NCI-H510A treated with DMSO at 0.1 percent for 48 hours (cell line): ENCODE data around the gene AP1B1.
"Not testable (repeated sequence)": the region's sequence is repeated elsewhere in the genome, so short reads cannot be mapped to it uniquely, and the experiment has no call there.

Source experiments
- DNase-seq: peaks from one replicate; lab custom pipeline; 2025; lab: John Stamatoyannopoulos, UW

The AP1B1 gene

DNA sequence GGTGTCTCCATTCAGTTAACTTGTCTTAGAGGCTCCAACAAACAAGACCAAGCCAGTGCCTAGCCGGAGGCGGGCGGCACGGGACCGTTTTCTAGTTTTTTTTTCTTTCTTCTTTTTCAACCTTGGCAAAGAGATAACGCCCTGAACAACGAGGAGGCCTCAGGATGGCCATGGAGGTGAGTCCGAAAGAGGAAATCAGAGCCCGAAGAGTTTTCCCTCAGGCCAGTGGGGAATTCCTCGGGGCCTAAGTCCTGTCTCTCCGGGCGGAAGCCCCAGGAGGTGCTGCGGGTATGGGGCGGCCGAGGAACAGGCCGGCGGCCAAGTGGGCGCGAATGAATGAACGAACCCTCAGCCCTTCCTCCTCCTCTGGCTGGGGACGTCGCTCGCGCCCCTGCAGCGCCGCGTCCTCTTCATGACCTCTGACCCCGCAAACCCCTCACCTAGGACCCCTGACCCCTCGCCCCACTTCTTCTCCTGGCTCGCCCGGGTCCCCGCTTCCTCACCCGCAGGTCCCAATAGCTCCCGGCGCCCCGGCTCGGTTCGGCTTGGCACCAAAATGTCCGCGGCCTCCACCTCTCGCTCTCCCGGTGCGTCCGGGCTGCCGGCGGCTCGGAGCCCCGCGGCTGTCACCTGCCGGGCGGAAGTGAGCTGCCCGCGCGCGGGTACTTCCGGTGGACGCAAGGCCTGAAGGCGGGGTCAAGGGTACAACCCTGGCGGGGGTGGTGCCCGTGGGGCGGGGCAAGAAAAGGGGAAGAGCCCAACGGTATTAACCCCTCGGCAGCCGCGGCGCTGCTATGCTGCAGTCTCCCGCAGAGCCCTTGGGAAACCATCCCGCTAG is at the start of gene AP1B1:
AP1B1 (minus strand) TSS at position 650 of the 838 bp plus-strand sequence. CDS start 21,327 bp downstream, outside the sequence.
- peak; percentile 85 for DNase-seq

DNA sequence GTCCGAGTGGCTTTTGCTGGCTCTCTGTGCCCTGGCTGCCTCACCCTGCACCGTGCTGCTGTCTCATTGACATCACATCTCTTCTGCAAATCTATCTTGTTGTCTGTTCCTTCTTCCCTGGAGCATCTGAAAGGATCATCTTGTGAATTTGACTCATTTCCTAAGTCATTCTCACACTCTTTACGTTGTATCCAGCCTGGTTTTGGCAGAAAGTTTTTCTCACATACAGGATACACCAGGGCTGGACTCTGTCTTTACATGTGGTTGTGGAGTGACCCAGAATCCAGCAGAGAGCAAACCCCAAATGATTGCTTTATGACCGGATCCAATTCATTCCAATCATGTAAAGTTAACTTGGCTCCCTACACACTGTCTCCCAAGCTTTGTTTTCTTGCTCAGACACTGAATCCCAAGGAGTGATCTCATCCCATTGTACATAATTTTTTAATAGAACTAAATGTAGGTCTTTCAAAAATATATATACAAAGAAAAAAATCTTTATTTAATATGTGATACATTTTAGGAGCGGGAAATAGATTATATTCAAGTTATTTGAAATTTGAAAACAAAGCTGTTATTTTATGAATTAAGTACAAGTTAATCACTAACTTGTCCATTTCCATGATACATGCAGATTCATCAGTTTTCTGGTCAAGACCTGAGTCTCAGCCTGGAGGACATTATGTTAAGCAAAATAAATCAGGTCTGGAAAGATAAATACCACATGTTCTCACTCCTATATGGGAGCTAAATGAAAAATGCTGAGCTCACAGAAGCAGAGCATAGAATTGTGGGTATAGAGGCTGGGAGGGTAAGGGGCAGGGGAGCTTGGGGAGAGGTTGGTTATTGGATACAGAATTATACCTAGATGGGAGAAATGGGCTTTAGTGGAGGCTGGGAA is 47.1 kb upstream of the AP1B1 start:
- DNase-seq: no peak

DNA sequence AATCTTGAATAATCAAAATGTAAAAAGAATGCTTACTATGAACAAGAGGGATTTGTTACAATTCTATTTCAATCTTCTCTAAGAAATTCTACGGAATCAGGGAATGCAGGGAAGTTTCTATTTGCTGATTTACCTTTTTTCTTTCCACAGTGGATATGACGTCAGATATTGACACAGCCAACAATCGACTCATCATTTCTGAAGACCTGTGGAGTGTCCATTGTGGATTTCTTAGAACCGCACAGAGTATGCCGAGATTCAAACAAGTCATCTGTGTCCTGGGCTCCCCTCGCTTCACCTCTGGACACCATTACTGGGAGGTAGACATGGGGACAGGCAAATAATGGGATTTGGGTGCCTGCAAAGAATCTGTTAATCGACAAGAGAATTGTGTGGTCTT is 45.9 kb upstream of the AP1B1 start:
- no peak for DNase-seq

GRCh38 chr22:29433856-29434255 is 45.5 kb upstream of the AP1B1 start:
- DNase-seq: no peak

DNA sequence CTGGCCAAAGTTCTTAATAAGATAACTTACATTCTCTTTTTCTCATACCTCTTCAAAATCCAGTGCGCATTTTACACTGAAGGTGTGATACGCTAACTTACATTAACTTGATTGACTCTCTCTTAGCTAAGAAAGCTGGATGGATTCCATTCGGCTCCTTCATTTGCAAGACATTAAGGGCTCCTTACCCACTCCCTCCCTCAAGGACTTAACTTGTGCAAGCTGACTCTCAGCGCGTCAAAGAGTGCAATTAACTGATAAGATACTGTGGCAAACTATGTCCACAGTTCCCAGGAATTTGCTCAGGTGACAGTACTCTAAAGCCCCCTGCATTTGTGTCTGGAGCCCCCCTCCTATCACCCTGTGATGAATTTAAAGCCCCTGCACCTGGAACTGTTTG is 43.6 kb upstream of the AP1B1 start:
- DNase-seq: no peak

DNA sequence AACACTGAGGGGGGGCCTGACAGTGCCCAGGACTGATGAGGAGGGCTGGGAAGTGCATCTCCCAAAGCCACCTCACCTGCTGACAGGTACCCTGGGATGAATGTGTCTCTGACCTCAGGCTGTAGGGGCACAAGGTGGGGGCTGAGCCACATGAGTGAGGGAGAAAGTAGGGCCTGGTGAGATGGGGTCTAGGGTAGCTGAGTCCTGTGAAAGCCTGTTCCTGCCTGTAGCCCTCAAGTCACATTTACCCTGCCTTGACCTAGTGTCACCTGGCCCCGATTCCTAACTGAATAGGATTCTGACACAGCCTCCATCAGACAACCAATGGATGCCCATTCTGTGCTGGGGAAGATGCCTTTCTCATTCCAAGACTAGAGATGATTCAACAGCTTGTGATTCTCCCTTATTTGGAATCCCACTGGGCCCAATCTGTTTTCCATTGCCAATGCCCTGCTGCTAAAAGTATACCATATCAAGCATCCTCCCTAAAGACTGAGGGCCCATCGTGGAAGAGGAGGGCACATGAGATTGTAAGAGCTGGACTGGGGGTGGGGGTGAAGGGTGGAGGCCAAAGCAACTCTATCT is 38.9 kb upstream of the AP1B1 start:
- DNase-seq: no peak

DNA sequence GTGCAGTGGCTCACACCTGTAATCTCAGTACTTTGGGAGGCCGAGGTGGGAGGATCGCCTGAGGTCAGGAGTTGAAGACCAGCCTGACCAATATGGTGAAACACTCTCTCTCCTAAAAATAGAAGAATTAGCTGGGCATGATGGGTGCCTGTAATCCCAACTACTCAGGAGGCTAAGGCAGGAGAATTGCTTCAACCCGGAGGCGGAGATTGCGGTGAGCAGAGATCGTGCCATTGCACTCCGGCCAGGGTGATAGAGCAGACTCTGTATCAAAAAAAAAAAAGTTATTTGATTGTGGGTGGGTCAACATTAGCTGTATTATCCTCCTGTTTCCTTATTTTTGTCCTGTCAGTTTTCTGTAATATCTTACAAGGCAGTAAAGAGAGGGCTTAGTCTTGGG is 38.1 kb upstream of the AP1B1 start:
- no peak for DNase-seq

DNA sequence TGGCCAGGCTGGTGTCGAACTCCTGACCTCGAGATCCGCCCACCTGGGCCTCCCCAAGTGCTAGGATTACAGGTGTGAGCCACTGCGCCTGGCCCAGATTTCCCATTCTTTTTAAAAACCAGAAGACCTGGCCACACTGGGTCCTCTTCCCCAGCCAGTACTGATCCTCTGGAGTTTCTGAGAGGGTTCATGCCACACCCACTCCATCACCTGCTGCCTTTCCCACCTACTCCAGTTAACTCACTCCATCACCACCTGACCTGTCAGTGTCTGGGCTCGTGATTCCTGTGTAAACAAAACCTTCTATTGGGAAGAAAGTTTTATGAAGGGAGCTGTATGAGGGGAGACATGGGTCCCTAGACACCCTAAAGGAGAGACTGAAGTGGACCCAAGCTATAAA is 30.3 kb upstream of the AP1B1 start:
- DNase-seq: peak; percentile 29

DNA sequence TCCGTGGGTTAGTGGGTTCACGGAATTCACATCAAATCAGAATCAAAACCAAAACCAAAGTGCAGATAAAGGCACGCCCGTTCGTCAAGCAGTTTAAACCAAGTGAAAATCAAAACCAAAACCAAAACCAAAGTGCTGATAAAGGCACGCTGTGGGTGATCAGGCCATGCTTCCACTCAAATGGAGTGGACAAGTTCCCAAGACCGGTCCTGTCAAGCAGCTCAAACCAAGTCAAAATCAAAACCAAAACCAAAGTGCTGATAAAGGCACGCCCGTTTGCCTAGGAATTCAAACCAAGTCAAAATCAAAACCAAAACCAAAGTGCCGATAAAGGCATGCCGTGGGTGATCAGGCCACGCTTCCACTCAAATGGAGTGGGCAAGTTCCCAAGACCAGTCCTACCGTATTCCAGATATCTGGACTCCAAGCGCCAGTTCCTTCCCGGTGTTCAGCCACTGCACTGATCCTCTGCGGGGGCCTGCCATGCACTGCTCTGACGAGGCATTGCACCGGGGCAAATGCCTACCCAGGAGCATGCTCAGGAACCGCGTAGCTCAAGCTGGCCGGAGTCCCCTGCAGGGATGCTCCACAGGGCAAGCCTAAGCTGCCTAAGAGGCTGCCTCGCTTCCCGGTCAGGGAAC is 26.7 kb upstream of the AP1B1 start:
- not testable (repeated sequence) for DNase-seq

DNA sequence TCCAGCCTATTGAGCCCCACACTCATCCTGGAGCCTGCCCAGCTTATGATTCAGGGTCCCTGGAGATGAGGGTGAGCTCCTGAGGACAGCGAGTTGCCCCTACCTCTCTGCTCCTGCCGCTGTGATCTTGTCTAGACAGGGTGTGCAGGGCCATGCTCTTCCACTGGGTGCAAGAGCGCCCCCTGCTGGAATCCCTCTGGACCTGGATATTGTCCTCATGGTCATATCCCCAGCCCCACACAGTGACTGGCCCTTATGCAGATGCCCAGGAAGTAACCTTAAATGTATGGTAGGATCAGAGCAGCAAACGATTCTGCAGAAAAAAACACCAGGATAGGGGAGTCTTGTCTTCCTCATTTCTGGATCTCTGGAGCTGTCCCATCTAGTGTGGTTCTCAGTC is 24.4 kb upstream of the AP1B1 start:
- DNase-seq: not testable (repeated sequence)

- DNase-seq: not testable (repeated sequence)
Measured at GRCh38 chr22:29411569-29412211, 23.3 kb upstream of the AP1B1 start.

DNA sequence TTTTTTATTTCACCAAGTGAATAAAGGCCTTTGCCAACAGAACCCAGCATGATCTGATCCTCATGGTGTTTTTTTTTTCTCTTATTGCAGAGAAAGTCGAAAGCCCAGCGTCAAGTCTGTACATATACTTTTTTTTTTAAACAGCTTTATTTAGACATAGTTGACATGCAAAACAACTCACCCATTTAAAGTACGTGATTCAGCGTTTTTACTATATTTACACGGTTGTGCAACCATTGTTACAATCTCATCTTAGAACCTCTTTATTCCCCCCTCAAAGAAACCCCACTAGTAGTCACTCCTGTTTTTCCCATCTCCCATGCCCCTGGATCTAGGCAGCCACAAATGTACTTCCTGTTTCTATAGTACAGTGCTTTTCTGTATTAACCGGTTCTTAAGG is 20.6 kb upstream of the AP1B1 start:
- DNase-seq: no peak

- peak; percentile 13 for DNase-seq
Measured at GRCh38 chr22:29401538-29401937, 13.2 kb upstream of the AP1B1 start.

DNA sequence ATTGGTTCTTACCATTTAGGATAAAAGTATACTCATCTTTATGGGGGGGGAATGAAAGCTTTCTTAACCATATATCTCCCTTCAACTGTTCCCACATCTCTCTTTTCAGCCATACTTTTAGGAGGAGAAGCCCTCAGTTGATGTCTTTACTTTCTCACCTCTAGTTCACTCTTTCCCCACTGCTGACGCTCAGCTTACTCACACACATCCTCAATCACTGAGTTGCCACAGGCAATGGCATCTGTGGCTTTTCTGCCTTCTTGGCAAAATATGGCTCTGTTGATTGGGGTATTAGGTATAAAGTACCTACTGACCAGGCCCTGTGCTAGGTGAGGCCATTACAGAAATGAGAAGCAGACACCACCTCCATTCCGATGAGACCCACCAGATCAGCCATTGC is 12.2 kb upstream of the AP1B1 start:
- DNase-seq: no peak

- DNase-seq: no peak
Measured at GRCh38 chr22:29397791-29398190, 9.4 kb upstream of the AP1B1 start.

GRCh38 chr22:29396126-29396525 is 7.8 kb upstream of the AP1B1 start:
- DNase-seq: no peak

GRCh38 chr22:29394931-29395581 is 6.7 kb upstream of the AP1B1 start:
- DNase-seq: peak; percentile 74

- DNase-seq: no peak
Measured at GRCh38 chr22:29393019-29393608, 4.7 kb upstream of the AP1B1 start.

DNA sequence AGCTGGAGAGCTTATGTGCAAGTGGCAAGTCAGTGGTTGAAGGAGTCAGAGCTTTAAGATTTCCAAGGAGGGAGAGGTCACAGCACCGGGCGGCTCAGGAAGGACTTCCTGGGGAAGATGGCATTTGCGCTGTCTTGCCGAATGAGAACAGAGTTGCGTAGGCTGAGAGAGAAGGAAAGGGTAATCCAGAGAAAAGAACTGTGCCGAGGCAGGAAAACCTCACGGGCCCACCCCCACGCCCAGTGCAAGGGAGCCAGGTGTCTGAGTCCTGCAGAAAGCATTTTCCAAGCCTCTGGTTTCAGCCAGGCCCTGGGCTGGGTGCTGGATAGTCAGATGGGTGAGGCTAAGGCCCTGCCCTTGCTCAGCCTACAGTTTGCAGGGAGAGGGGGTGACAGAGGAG is 3.2 kb upstream of the AP1B1 start:
- no peak for DNase-seq

DNA sequence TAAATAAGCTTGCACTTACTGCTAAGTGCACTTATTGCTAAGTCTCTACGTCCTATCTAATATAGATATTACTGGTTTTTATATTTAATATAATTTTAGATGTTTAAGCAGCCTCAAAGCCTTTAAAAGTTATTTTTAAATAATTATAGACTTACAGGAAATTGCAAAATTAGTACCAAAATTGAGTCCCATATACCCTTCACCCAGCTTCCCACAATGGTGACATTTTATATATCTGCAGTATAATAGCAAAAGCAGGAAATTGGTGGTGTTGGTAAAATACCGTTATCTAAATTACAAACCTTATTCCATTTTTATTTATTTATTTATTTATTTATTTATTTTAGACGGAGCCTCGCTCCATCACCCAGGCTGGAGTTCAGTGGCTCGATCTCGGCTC is 1.9 kb upstream of the AP1B1 start:
- DNase-seq: no peak

DNA sequence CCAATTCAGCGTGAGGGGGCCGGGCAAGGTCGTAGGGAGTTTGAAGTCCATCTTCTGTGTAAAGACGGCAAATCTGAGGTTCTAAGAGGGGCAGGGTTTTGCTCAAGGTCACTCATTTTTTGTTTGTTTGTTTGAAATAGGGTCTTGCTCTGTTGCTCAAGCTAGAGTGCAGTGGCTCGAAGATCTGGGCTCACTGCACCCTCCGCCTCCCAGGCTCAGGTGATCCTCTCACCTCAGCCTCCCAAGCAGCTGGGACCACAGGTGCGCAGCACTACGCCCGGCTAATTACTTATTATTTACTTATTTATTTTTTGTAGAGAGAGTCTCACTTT is 355 bp upstream of the AP1B1 start:
- DNase-seq: no peak
